GM18861 (cell line): ENCODE measurements around the gene ITGB8.

Experiments used
- ATAC-seq: cut with Tn5 transposase; IDR thresholded peaks from one replicate; pipeline ENCODE4 v1.9.1; 2021; ENCODE audit not compliant: unreplicated experiment

The ITGB8 gene

DNA sequence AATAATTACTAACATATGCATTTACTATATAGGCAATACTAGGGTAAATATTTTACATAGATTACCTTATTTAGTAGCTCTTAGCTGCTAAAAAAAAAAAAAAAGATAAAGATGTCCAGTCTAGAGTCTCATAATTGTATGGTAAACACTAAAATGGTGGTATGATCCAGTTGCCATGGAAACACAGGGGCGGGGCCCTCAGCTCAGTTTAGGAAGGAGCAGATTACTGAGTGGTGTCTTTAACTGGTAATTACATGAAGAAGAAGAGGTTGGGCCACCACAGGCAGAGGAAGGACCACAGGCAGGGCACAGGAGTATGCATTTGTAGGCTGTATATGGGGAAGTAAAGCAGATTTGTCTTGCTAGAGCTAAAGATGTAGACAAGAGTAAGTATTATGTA is 43.7 kb downstream of the ITGB8 start:
- no peak for ATAC-seq

DNA sequence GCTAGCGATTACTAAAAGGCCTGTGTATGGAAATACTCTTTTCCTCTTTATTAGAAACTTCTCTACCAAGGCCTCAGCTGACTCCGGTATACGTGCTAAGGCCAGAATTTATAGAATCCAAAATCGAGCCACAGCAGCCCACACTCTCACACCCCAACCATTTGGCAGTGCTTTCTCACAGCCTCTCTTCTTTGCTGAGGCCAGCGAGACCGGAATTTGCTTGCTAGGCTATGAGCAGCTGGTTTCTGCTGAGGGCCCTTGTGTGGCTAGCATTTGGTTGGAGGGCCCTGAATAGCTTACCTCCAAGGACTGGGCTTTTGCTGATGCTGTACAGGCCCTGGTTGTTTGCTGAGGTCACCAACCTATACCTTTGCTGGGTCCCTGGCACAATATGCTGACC is 46.1 kb downstream of the ITGB8 start:
- no peak for ATAC-seq

DNA sequence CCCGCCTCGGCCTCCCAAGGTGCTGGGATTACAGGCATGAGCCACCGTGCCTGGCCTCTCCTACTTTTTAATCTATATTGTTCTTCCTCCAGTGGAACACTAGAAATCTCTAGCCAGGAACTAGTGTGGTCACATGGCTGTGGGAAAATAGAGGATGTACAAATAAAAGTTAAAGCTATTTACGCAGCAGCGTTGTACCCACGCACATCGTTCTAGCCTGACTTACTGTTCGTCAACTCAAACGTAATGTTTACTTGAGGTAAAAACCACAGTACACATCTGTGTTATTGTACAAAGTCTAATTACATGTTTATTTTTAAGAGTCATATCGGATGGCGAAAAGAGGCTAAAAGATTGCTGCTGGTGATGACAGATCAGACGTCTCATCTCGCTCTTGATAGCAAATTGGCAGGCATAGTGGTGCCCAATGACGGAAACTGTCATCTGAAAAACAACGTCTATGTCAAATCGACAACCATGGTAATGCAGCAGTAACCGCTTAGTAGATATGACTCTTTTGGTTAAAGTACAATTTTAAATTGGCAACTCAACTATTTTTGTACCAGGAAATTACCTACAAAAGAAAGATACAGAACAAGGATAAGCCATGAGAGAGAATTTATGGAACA is 50.8 kb downstream of the ITGB8 start:
- ATAC-seq, result no peak

DNA sequence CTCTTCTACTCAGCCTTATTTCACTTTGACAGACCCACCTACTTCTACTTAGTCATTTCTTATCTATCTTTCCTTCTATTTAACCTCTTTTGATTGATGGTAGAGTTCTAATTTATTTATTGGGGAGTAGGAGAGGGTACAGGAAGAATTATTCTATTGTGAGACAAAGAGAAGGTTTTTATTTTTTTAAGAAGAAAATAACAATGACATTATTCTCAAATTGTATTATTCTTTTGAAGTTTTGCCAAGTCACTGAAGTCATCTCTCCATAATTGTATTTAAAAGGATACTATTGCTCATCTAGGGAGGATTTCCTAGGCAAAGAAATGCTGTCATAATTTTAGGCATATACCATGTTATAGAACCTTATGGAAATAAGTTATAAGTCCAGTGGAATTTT is 52.7 kb downstream of the ITGB8 start:
- no peak for ATAC-seq

DNA sequence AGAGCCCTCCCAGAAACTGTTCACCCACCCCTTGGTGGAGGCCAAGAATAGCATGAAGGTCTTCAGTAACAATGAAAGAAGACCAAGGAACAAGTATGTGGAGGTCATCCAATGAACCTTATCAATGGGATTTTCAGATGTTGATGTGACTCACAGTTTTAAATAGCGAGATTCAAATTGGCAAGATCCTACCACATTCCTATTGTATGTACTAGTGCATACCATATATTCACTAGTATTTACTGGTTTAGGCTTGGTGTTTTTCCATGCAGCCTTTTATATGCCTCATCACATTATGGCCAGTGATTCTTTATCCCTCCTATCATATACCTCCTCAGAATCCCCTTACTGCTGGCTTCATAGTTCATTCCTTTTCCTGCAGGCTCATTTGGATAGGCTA is 54.4 kb downstream of the ITGB8 start:
- ATAC-seq, result no peak

DNA sequence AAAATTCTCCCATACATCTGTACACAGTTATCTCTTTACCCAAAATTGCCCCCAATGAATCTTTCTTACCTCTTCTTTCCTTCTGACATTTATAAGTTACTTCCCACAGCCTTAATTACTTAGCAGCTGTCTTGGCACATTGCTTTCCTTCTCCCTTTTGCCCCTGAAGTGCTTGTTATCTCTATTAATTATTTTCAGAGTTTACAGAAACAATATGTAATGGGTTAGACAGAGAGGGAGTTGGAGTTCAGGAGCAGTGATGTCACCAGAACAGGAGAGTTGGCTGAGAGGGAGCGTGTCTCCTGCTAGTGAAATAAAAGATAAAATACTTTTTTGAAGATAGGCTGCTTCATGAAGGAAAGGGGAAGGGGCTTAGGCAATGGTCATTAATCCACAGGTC is 57.4 kb downstream of the ITGB8 start:
- no peak for ATAC-seq

DNA sequence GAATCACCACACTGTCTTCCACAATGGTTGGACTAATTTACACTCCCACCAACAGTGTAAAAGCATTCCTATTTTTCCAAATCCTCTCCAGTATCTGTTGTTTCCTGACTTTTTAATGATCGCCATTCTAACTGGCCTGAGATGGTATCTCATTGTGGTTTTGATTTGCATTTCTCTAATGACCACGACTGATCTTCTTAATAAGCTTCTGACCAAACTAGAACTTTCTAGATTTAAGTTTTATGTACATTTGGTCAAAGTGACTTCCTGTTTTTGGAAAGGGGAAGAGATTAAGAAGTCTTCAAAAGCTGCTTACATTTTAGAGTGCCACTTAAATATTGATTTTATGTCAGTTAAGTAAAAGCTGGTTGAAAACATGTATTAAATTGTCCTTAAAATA is 58.5 kb downstream of the ITGB8 start:
- peak; percentile 43 for ATAC-seq

DNA sequence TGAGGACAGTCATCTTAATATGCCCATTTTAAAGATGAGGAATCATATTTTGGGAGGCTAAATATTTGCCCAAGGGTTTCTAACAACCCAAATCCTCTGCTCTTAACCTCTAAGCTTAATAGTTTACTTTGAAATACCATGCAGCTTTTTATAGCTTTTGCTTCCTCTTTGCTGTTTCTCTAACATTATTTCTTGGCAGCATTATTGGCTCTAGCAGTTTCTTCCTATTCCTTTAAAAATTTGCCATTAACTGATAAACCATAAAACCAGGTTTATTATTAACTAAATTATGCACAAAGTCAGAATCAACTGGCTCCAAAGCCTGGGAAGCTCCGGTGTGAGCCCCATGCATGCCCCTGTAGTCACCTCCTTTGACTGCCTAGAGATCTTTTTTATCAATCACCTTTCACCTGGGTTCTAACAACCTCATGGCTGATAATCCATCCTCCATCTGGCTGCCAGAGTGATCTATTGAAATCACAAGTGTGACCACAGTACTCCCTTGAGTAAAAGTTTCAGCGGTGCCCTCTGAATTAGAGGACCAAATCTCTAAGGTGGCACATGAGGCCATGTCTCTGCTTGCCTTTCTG is 62.4 kb downstream of the ITGB8 start:
- peak; percentile 47 for ATAC-seq

DNA sequence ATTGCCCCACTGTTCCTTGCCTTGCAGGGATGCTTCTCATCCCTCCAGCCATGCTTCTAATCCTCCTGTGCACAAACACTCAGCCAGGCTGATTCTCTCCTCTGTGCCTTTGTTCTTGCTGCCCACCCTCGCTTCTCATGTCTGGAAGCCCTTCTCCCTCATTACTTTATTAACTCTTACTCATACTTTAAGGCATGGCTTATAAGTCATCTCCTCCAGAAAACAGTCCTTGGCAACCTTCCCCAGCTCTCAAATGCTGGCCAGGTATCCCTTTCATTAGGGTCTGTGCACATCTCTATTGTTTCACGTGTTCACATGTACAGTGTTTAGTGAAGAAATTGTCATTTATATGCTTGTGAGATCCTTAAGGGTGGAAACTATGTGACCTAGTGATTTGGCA is 62.9 kb downstream of the ITGB8 start:
- ATAC-seq, result no peak

DNA sequence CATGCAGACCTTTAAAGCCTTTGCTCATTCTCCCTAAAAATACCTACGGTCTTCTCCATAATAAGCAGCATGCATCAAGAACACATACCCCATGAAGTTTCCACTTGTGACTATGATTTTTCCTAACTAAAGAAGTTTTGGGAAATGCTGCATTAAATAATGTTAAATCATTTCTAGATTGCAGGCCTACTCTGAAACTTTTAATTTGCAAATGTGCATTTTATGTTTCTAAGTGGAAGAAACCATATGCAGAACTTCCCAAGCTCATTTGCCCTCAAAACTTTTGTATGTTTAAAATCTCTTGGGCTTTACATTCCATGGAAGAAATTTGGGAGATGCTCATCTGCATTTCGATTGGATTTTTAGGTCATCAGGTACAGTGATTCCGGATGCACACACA is 63.6 kb downstream of the ITGB8 start:
- no peak for ATAC-seq

DNA sequence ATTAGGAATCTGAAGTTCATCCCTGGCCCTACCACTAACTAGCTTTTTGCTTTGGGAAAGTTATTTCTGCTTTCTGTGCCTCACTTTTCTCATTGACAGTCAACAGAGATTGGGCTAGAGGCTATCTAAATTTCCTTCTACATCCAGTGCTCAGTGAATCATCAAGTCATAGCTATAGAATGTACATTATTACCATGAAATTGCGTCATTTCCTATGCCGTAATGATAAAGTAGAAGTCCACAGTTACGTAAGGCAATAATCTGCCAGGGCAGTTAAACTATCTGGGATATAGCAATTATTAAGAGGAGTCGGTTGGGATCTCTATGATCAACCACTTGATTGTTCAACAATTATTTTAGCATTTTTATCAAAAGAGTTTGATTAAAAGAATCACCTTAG is 64.4 kb downstream of the ITGB8 start:
- no peak for ATAC-seq

DNA sequence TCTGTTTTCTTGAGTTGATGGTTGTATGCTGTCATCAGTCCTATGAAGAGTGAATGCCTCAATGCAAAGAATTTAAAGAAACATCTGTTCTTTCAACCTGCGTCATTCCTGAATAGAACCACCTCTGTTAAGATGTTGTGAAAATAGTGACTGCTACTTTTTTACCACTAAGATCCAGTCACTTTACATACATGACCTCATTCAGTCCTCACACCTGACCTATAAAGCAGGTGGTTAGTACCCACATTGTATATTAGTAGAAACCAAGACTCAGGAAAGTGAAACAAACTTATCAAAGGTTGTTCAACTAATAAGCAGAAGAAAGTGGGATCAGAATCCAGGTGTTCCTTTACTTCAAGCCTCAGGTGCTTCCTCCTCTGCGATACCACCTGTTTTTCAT is 64.8 kb downstream of the ITGB8 start:
- peak; percentile 35 for ATAC-seq

DNA sequence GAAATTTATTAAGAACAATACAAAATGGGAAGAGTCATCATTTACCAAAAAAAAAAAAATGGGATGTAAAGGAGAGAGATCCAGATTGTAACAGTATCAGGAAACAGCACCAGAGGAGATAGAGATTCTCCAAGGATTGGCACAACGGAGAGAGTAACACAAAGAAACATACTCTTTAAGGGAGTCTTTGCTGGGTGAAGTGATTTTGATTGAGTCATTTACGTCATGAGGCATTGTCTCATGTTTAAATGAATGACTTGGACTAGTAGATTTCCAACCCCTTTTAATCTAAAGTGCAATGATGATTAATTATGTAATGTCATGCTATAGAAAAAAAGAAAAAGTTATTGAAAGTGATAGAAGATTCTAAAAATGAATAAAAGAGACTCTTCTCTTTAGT is 68.8 kb downstream of the ITGB8 start:
- no peak for ATAC-seq

DNA sequence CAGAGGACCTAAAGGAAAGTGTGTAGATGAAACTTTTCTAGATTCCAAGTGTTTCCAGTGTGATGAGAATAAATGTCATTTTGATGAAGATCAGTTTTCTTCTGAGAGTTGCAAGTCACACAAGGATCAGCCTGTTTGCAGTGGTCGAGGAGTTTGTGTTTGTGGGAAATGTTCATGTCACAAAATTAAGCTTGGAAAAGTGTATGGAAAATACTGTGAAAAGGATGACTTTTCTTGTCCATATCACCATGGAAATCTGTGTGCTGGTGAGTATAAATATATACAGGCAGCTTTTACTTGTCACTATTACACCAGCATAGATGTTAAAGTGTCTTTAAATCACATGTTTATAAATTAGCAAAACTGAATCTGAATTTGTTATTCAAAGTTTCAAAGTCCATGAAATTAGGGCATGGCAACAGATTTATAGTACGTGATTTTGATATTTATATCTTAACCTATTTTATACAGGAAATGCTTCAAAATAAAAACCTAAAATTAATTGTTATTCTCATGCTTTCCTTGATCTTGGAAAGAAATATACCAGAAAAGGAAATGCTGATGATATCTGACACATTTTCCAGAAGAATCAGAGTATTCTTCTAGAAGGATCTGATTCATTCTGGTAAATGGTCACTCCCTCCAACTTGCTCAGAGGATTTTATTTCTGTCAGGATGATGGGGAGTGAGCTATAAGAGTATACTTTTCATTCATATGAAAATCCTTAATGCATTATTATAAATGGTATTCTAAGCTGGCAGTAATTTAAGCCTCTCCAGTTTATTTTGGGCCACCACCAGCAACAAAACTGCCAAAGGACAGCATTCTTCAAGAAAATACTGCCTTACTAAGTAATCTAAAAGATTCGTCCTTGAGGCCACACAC is 71.4 kb downstream of the ITGB8 start:
- no peak for ATAC-seq

DNA sequence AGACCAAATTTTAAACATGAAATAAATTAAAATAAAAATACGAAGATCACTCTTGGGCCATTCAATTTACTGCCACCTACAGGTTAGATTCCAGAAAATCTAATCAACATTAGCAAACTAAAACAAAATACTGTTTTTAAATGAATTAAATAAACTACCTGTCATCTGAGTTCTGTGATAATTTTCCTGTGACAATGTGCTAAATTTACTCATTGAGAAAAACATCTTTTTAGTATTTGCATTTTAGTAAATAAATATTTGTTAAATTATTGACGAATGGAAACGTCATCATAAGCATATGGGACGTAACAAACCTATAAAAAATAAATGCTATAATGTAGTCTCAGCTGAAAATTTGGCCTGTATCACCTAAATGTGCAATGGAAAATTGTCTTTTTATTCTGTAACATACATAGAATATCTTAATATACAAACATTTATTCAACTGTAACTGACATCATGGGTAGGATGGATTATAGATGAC is 72.1 kb downstream of the ITGB8 start:
- no peak for ATAC-seq

DNA sequence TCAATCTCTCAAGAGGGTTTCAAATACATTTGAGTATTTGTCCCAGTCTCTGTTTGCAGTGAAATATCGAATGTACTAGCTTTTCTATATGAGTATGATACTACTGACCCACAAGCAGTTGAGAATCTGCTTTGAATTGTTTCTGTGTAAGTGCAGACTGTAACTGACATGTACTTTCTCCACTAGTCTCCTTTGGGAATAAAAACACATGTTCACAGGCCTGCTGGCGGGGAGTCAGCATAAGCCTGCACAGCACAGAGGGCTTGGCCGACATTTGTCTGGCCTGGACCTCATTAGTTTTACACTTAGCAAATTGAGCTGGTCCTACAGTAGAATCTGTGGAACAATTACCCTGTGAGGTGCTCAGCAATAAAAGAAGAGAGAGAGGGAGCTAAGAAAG is 72.6 kb downstream of the ITGB8 start:
- no peak for ATAC-seq

DNA sequence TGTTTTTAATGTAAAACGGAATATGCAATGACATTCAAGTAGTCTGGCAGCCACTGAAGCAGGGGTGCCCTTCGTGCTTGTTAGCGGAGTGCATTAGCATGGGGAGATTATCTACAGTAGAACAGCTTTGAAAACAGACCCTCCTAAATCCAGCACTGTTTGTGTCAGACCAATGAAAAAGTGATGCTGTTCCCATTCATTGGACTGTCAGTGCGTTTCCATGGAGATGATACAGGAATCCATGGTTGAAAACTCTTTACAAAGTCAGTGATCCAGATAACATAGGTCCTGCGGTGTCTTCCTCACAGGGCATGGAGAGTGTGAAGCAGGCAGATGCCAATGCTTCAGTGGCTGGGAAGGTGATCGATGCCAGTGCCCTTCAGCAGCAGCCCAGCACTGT is 73.6 kb downstream of the ITGB8 start:
- ATAC-seq, result no peak

DNA sequence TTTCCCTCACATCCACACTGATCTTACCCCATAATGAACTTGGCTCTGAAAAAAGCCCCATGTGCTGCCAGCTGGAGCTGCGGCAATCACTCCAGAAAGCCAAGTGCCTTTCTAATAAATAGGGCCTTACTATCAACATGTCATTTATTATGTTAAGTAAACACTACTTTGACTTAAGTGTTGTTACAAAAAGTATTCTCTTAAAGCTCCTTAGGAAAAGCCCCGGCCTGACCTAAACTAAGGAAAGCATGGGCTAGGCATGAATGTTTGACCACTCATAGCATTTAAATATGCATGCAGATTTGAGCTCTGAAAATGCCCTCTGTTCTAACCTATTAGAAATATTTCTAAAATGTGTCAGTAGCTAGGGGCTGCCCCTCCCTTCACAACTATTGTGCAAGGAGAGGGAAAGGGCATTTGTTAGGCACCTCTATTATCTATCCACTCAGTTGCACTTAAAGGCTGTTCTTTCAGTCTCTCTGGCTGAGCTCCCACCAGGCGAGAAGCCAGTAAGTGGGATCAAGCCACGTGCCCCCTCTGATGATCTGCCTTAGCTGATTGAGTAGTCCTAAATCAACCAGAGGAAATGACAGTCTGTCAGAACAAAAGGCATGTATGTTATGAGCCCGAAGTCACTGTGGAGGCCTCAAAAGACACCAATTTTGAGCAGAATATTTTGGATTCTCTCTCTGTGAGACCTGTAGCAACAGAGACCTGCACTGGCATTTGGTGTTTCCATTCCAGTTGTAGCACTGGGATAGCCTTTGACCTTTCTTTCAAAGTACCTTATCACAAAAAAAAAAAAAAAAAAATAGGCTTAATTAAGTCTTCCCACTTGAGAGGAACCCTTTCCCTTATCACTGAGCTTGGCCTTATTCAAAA is 77.1 kb downstream of the ITGB8 start:
- ATAC-seq, result no peak

DNA sequence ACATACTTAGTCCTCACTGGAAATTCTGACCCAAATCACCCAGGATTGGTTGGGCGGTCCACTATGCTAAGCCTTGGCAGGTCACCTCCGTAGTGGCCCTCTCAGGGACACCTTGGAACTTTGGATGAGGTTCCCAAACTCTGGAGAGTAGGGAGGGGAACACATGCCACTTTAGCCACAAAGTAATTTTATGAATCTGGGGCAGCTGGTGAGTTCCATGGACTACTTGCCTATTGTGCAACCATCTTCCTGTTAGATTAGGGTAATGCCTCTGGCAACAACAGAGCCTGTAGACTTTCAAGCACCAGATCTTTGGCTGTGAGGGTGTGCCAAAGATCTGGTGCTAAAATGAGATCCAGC is 77.7 kb downstream of the ITGB8 start:
- ATAC-seq, result no peak

DNA sequence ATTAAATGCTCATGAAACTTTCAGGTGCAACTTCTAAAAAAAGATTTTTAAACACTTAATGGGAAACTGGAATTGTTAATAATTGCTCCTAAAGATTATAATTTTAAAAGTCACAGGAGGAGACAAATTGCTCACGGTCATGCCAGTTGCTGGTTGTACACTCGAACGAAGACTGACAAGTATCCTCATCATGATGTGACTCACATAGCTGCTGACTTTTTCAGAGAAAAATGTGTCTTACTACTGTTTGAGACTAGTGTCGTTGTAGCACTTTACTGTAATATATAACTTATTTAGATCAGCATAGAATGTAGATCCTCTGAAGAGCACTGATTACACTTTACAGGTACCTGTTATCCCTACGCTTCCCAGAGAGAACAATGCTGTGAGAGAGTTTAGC is 79.3 kb downstream of the ITGB8 start:
- ATAC-seq, result no peak

DNA sequence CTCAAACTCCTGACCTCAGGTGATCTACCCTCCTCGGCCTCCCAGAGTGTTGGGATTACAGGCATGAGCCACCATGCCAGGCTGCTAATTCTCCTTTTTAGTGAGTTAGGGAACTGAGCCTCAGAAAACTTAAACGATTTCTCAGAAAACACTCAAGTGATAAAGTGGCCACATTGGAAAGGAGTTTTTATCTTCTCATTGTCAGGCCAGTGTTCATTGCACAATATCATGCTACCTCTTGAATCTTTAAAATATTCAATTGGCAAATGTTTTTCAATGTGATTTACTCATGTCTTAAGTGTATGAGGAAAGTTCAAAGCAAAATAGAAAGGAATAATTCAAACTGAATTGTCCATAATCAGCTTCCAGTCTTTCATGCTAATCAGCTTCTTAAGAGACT is 80.7 kb downstream of the ITGB8 start:
- no peak for ATAC-seq
